ENCODE results near the gene ZKSCAN3. TPM values are rescaled to one million over a fixed set of nuclear protein-coding genes. Genes with fewer than 3 reads are reported as not detected.
"Not testable (repeated sequence)": the region's sequence is repeated elsewhere in the genome, so short reads cannot be mapped to it uniquely, and the experiment has no call there.

The ZKSCAN3 gene
- polyA plus RNA-seq (ENCODE audit: insufficient read length in 4 of 4), result 10 to 100 TPM in 2 of 4 donors, 1 to 10 TPM in 2; 8.8 to 12.2 (median 10.4) TPM

GRCh38 chr6:28349892-28350737 is at the start of gene ZKSCAN3:
Gene ZKSCAN3 (plus strand): TSS chr6:28349947. CDS start chr6:28359587, 9,640 bp downstream.
- peak in 3 of 4 donors; percentile 70 to 82 (median 79) for DNase-seq (ENCODE audit: low read depth in 4 of 4, low spot score in 3 of 4)

GRCh38 chr6:28303570-28303969 is 46.2 kb upstream of the ZKSCAN3 start:
- DNase-seq (ENCODE audit: low read depth in 4 of 4, low spot score in 3 of 4), result no peak

- not testable (repeated sequence) for DNase-seq (ENCODE audit: low read depth in 4 of 4, low spot score in 3 of 4)
These were observed 43.4 kb upstream of the ZKSCAN3 start for GRCh38 chr6:28306363-28306762.

- DNase-seq (ENCODE audit: low read depth in 4 of 4, low spot score in 3 of 4), result no peak
These were observed 38.5 kb upstream of the ZKSCAN3 start for GRCh38 chr6:28311139-28311823.

- DNase-seq (ENCODE audit: low read depth in 4 of 4, low spot score in 3 of 4), result no peak
These were observed 36.8 kb upstream of the ZKSCAN3 start for GRCh38 chr6:28312939-28313338.

- no peak for DNase-seq (ENCODE audit: low read depth in 4 of 4, low spot score in 3 of 4)
These were observed 34.1 kb upstream of the ZKSCAN3 start for GRCh38 chr6:28315628-28316027.

GRCh38 chr6:28317866-28318265 is 31.9 kb upstream of the ZKSCAN3 start:
- not testable (repeated sequence) for DNase-seq (ENCODE audit: low read depth in 4 of 4, low spot score in 3 of 4)

- DNase-seq (ENCODE audit: low read depth in 4 of 4, low spot score in 3 of 4), result no peak
These were observed 27.1 kb upstream of the ZKSCAN3 start for GRCh38 chr6:28322661-28323060.

- DNase-seq (ENCODE audit: low read depth in 4 of 4, low spot score in 3 of 4), result no peak
These were observed 25.8 kb upstream of the ZKSCAN3 start for GRCh38 chr6:28323813-28324424.

- no peak for DNase-seq (ENCODE audit: low read depth in 4 of 4, low spot score in 3 of 4)
These were observed 23.3 kb upstream of the ZKSCAN3 start for GRCh38 chr6:28326371-28326948.

- DNase-seq (ENCODE audit: low read depth in 4 of 4, low spot score in 3 of 4), result no peak
These were observed 19.7 kb upstream of the ZKSCAN3 start for GRCh38 chr6:28330041-28330440.

- DNase-seq (ENCODE audit: low read depth in 4 of 4, low spot score in 3 of 4), result no peak
These were observed 16.7 kb upstream of the ZKSCAN3 start for GRCh38 chr6:28333047-28333446.

GRCh38 chr6:28333599-28334018 is 16.1 kb upstream of the ZKSCAN3 start:
- DNase-seq (ENCODE audit: low read depth in 4 of 4, low spot score in 3 of 4), result no peak

- peak in 1 of 4 donors; percentile 11 for DNase-seq (ENCODE audit: low read depth in 4 of 4, low spot score in 3 of 4)
These were observed 15.3 kb upstream of the ZKSCAN3 start for GRCh38 chr6:28334286-28335039.

- peak in 1 of 4 donors; percentile 10 for DNase-seq (ENCODE audit: low read depth in 4 of 4, low spot score in 3 of 4)
These were observed 14.6 kb upstream of the ZKSCAN3 start for GRCh38 chr6:28335040-28335563.

- peak; percentile 95 to 99 (median 96) for DNase-seq (ENCODE audit: low read depth in 4 of 4, low spot score in 3 of 4)
These were observed 14.0 kb upstream of the ZKSCAN3 start, which contains the start of gene ZSCAN31 for GRCh38 chr6:28335564-28336283. Gene ZSCAN31 (minus strand): TSS chr6:28336148. CDS start chr6:28329683, 6,465 bp downstream.

- peak in 3 of 4 donors; percentile 71 to 75 (median 74) for DNase-seq (ENCODE audit: low read depth in 4 of 4, low spot score in 3 of 4)
These were observed 13.2 kb upstream of the ZKSCAN3 start for GRCh38 chr6:28336284-28337120.

GRCh38 chr6:28337121-28337520 is 12.6 kb upstream of the ZKSCAN3 start:
- DNase-seq (ENCODE audit: low read depth in 4 of 4, low spot score in 3 of 4), result peak in 1 of 4 donors; percentile 10

Data from left renal pelvis (tissue), 4 donors.